T-helper 9 cell (primary cell): ENCODE measurements around the gene RFTN1.

Source experiments
- DNase-seq: peaks from one replicate; pipeline ENCODE4 v3.0.0-alpha.2; 2020

Gene RFTN1

GRCh38 chr3:16485395-16485992 lies 28.0 kb downstream of the RFTN1 start:
- no peak for DNase-seq

DNA sequence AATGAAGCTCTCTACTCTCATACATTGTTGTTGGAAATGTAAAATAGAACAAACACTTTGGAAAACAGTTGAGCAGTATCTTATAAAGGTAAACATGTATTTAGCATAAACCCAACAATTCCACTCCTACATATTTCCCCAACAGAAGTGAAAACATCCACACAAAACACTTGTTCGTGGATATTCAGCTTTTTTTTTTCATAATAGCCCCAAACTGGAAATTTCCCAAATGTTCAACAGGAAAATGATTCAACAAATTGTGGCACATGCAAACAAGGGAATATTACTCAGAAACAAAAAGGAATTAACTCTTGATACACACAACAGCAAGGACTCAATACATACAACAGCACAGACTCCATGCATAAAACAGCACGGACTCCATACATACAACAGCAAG lies 28.5 kb downstream of the RFTN1 start:
- DNase-seq = no peak

DNA sequence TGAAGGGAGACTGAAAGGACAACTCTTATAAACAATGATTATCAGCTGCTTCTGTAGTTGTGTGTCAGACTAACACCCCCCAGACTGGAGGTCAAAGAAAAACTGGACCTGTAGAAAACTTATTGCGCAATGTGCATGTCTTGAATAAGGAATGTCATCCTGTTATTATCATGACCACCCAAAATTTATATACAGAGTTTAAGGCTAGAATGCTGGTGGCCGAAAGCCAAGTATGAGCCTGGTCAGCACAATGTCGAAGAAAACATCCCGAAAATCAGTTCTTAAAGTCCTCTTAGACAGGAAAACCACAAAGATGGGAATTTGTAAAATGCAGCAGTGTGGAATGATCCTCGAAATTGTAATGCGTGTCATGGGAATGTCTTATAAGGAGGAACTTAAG lies 29.3 kb downstream of the RFTN1 start:
- DNase-seq = no peak

DNA sequence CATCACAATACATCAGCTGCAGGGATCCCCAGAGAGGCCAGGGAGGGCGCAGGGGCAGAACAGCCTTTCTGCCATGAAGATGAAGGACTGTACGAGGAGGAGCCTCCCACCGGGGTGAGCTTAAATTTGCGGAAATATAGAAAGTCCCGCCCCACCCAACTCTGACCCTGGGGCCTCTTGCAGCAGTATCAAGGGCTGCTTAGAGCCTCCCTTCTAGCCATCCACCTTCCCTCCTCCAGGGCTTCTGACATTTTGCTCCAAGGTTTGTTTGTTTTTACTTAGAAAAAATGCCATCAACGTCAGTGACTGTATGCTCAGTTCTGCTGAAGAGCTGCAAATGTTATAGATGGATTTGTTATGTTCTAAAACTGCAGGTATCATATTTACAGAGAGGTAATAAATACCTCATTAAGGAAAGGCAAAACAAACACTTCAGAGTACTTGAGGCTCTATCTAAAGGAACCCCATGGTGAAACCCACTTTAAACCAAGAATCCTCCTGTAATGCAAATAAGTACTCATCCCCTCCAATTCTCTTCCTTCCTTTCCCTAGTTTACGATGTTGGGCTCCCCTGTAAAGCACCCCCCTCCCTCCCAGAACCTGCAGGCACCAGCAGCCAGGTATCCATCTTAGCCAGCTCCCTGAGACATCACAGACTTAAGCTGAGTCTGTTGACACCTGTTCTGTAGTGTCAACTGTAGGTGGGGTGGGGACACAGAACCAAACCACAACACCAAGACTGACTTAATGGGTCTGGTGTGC lies 30.5 kb downstream of the RFTN1 start:
- no peak for DNase-seq

DNA sequence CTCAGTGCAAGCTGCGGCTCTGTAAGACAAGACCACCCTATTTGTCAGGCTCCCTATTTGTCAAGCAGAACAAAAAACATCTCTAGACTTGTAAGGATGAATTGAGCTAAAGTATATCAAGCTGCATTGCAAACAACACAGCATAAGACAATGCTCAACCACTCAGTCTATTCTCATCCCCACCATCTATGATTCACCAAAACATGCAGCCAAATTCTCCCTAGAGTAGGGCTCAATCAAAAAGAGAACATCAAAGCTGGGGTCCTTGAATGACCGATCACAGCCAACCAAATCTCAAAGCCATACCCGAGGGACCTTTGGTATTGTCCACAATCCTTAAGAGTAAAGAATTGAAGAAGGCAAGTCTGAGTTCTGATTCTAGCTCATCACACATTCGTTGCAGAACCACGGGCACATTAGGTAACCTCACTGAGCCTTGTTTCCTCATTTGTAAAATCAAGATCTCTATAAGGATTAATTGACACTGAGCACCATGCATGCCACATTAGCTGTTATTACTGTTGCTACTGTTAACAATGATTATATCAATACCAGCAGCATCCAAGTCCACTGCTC lies 31.2 kb downstream of the RFTN1 start:
- DNase-seq = no peak

- no peak for DNase-seq
Measured at GRCh38 chr3:16481546-16481897, 32.0 kb downstream of the RFTN1 start.

GRCh38 chr3:16480861-16481545 lies 32.5 kb downstream of the RFTN1 start:
- DNase-seq = no peak

GRCh38 chr3:16478516-16478915 lies 35.0 kb downstream of the RFTN1 start:
- no peak for DNase-seq

GRCh38 chr3:16477521-16477920 lies 36.0 kb downstream of the RFTN1 start:
- DNase-seq = no peak

GRCh38 chr3:16477056-16477455 lies 36.4 kb downstream of the RFTN1 start:
- no peak for DNase-seq

GRCh38 chr3:16476636-16477035 lies 36.9 kb downstream of the RFTN1 start:
- no peak for DNase-seq

- no peak for DNase-seq
Measured at GRCh38 chr3:16475766-16476165, 37.7 kb downstream of the RFTN1 start.

DNA sequence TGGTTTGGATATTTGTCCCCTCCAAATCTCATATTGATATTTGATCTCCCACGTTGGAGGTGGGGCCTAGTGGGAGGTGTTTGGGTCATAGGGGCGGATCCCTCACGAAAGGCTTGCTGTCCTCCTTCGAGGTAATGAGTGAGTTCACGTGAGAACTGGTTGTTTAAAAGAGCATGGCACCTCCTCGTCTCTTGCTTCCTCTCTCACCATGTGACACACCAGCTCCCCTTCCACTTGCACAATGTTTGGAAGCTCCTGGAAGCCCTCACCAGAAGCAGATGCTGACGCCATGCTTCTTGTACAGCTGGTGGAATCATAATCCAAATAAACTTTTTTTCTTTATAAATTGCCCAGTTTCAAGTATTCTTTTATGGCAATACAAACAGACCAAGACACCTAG lies 38.6 kb downstream of the RFTN1 start:
- DNase-seq = no peak

- no peak for DNase-seq
Measured at GRCh38 chr3:16474216-16474615, 39.3 kb downstream of the RFTN1 start.

- DNase-seq = no peak
Measured at GRCh38 chr3:16472593-16472992, 40.9 kb downstream of the RFTN1 start.

DNA sequence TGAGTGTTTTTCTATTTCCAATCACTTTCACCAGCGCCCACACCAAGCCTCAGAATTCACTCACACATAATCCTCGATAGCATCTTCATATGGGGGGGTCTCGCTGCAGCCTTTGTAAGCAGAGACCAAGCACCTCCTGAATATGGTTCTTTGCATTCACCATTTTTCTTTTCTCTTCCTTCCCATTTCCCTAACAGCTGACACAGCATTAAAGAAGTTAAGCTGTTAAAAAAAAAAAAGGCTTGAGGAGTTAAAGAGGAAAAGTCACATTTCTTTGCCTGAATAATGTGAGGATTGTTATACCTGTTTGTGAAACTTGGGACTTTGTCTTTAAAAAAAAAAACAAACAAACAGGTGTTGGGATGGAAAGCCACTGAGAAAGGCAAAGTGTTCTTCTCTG lies 41.6 kb downstream of the RFTN1 start:
- DNase-seq = no peak

DNA sequence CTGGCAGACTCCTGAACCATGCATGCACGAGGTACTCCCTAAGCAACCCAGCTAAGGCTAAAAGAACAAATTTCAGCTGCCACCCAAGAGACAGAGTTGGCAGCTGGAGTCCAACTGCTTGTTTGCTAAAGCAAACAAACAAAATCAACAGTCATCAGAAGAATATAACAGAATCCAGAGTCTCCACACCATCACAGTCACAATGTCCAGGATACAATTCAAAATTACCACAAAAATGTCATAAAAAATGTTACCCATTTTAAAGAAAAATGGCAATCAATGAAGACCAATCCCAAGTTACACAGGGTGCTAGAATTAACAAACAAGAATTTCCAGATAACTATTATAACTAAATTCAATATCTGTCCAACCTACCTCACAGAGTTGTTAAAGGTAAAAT lies 42.9 kb downstream of the RFTN1 start:
- no peak for DNase-seq

- no peak for DNase-seq
Measured at GRCh38 chr3:16468336-16469098, 45.0 kb downstream of the RFTN1 start.

- no peak for DNase-seq
Measured at GRCh38 chr3:16468002-16468335, 45.5 kb downstream of the RFTN1 start.

GRCh38 chr3:16467393-16467792 lies 46.1 kb downstream of the RFTN1 start:
- peak; percentile 16 for DNase-seq

GRCh38 chr3:16466822-16467221 lies 46.7 kb downstream of the RFTN1 start:
- no peak for DNase-seq

DNA sequence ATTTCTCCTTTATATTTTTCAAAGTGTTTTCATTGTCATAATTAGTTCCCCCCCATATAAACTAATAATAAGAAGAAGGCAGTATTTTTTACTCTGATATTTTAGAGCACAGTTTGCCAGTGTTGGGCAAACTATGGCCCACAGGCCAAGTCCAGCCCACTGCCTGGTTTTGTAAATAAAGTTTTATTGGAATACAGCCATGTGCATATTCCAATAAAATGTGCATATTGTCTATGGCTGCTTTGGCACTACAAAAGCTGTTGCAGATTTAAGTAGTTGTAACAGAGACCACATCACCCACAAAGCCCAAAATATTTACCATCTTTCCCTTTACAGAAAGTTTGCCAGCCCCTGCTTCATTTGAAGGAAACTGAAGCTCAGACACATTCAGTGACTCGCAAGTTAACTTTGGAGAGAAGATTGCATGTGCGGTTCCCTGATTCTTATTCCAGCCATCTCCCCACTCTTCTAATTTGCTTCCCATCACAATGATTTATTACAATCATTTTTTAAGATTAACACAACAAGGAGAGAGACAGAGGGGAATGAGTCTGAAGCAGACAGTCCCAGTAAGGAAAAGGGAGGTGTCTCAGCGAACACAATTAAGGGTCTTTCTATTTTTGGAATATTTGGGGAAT lies 48.9 kb downstream of the RFTN1 start:
- DNase-seq = no peak

DNA sequence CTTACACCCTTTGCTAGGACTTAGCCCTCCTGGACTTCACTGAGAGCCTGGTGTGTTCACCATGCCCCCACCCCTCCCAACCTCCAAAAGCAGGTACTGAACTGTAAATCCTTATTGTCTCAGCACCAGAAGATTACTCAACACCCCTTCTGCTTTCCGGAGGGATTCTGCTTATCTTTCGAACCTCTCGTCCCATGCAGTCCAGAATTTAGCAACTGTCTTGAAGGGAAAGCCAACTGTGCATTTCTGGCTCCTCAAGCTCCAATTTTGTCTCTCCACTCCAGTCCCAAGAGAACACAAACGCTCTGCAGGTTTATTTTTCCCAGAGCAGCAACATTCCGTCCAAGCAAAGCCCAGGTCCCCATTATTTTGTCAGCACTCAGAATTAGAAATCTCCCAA lies 49.6 kb downstream of the RFTN1 start:
- no peak for DNase-seq
